IPS-11a (cell line): ENCODE measurements around the gene CCDC187.

ENCODE experiments used
- H3K4me3 ChIP-seq: one replicate; pipeline ENCODE4 v1.5.1; 2013; ENCODE audit warnings: low read depth, low read length, control low read depth

The CCDC187 gene

GRCh38 chr9:136211441-136212344 lies 92.2 kb downstream of the CCDC187 start:
- H3K4me3 ChIP-seq = no peak overlapping the region

GRCh38 chr9:136211006-136211405 lies 92.9 kb downstream of the CCDC187 start:
- no peak overlapping the region for H3K4me3 ChIP-seq

- no peak overlapping the region for H3K4me3 ChIP-seq
Observed at GRCh38 chr9:136210276-136210675, 93.6 kb downstream of the CCDC187 start.

- H3K4me3 ChIP-seq = no peak overlapping the region
Observed at GRCh38 chr9:136209786-136210185, 94.1 kb downstream of the CCDC187 start.

DNA sequence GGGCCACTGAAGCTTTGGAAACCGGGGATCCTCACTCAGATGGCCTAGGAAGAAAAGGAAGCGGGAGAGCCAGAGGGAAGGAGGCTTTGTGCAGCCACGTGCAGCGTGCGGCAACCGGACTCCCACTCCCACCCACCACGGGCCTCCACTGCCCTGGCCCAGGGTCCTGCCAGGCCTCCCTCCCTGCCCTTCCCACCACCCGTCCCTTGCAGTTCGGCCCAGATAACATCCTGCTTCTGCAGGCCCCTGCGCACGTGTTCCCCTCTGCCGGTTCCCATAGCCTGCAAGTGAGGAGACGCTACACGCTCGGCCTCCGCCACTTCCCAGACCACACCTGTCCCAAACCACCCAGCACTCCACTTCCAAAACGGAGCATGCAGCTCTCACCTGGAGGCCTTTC lies 94.7 kb downstream of the CCDC187 start:
- no peak overlapping the region for H3K4me3 ChIP-seq

- H3K4me3 ChIP-seq = no peak overlapping the region
Observed at GRCh38 chr9:136208675-136209074, 95.2 kb downstream of the CCDC187 start.

DNA sequence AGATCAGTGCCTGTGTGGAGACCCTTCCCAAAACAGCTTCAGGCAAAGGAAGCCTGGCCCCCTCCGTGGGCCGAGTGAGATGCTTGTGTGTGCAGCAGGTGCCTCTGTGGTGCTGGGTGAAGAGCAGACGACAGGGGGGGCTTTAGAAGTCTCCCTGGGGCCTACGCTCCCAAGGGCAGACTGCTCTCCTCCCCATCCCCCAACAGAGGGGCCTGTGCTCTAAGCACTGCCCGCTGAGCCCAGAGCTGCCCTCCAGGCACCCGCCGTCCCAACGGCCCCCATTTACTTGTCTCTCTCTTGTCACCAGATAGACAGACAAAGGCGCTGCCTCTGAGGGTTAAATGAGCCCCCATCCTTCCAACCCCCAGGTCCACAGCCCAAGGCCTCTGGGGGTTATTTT lies 96.3 kb downstream of the CCDC187 start:
- no peak overlapping the region for H3K4me3 ChIP-seq

- H3K4me3 ChIP-seq = no peak overlapping the region
Observed at GRCh38 chr9:136206602-136207275, 97.2 kb downstream of the CCDC187 start.

- H3K4me3 ChIP-seq = no peak overlapping the region
Observed at GRCh38 chr9:136205707-136205992, 98.2 kb downstream of the CCDC187 start.

- no peak within 1 kb of the TSS for H3K4me3 ChIP-seq
Observed at GRCh38 chr9:136204838-136205706, 98.8 kb downstream of the CCDC187 start, which contains the start of gene LHX3. LHX3 (minus strand) TSS chr9:136205128; CDS start chr9:136205012, 116 bp downstream.

DNA sequence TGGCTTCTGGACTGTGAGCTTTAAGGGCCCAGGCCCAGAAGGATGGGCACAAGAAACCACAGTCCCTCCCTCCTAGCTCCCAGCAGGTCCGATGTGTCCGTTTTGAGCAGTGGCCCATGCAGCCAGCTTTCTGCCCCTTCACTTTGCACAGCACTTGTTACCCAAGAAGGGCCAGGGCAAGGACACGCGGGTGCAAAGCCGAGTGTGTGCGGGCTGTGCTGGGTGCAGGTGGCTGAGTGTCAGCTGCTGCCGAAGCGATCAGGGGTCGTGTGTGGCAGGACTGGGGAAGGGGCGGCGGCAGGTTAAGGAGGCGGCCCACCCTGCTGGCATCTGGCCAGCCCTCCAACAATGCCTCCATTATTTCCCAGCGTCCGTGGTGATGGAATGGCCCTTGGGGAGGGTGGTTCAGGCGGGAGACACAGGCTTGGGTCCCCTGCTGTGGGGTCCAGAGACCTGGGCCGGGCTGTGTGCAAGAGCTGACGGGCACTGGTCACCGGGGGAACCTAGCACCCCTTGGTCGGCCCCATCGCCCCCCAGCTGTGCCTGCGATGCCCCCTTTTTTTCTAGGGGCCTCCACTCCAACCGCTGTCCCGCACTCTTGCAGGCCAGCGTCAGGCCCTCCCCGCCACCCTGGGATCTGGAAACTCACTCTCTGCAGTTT lies 99.6 kb downstream of the CCDC187 start:
- no peak overlapping the region for H3K4me3 ChIP-seq

DNA sequence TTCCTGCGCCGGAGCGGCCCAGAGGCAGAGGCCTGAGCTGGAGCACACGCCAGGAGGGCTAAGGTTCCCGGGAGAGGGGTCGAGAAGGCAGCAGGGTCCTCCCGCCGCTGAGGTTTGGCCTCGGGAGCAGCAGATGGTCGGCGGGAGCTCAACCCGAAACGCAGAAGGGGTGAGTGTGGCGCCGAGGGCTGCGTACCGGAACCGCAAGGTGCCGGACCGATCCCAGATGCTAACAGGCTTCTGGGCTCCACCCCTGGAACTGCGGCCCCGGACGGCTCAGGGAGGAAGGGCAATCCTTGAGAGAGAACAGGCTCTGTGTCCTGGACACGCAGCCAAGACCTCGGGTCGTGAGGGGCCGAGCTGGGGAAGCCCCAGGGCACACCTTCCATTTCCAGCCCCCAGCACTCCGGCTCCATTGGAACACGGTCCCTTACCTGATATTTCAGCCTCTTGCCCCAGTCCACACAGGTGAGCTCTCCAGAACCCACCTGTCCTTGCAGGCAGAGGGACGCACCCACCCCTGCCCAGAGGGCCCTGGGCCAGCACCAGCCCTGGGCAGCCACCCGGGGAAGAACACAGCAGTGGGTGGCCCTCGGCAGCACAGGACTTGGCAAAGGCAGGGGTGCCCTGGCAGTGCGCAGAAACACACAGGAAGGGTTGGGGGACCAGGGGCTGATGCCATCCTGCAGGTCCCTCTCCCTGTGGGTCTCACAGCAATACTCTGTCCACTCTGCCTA lies 100.3 kb downstream of the CCDC187 start:
- no peak overlapping the region for H3K4me3 ChIP-seq

GRCh38 chr9:136202454-136203407 lies 101.2 kb downstream of the CCDC187 start:
- no peak overlapping the region for H3K4me3 ChIP-seq

GRCh38 chr9:136201609-136202453 lies 102.1 kb downstream of the CCDC187 start:
- no peak overlapping the region for H3K4me3 ChIP-seq

DNA sequence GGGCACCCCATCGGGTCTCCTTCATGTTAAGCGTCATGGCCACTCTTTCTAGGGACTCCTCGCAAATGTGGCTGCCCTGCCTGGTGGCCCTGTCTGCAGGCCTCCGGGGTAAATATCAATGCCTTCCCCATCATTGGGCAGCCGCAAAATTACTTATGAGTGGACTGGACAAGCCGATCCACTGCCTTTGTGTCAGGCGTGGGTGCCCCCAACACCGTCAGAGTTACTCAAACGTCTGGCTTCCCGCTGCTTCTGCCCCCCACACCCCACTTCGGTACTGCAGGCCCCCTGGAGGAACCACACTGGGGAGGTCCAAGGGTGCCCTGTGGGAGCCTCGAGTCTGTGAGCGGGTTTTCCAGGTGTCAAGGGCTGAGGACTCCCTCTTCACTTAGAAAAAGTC lies 102.7 kb downstream of the CCDC187 start:
- H3K4me3 ChIP-seq = no peak overlapping the region

DNA sequence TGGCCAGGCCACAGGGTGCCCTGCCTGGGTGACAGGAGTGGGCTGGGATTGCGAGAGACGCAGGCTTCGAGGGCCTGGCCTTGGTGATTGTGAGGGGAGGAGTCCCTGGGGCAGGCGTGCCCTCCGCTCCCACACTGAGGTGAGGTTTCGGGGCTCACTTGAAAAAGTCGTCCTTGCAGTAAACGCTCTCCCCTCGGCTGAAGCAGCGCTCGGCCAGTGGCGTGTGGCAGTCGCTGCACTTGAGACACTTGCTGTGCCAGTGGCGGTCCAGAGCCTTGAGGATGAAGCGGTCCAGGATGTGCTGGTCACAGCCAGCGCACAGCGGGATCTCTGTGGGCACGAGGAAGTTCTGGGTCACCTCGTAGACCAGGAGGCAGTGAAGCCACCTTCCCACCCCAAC lies 103.5 kb downstream of the CCDC187 start:
- H3K4me3 ChIP-seq = no peak overlapping the region
